ENCODE results near the gene TNFRSF13B.

DNA sequence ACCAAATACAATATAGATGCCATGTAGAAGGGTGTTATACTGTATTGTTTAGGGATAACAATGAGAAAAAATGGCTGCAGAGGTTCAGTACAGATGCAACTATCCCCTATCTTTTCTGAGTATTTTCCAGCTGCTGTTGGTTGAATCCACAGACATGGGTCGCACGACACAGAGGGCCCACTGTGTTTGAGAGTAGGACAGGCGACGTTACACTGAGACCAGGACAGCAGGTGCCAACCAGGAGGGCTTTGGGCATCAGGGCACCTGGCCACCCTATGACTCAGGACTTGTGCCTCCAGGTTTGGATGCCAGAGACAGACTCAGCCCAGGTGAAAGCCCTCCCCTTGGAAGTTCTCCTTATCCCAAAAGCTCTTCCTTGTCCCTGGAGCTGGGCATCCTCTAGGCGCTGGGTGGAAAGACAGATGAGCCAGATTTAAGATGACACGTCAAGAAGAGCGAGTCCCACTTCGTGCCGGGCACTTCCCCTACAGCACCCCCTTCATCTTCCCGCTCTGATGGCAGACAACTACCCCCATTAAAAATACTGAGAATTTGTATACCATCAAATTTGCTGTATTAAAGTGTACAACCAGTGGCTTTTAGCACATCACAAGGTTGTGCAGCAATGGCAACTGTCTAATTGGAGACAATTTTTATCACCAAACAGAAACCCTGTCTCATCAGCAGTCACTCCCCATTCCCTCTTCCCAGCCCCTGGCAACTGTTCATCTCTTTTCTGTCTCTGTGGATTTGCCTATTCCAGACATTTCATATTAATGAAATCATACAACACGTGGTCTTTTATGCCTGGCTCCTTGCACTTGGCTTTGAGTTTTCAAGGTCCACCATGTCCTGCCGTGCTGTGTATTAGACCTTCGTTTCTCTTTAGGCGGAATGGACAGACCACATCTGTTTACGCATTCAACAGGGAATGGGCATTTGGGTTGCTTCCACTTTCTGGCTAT, 30.6 kb downstream of the TNFRSF13B start:
- TF ChIP-seq POLR2AphosphoS5 (IDR thresholded peaks at IDR 0.05; ENCODE audit: borderline replicate concordance, low read depth, low read length) (no peak), EZH2 (IDR thresholded peaks at IDR 0.05) (no peak), FOXP2 (optimal IDR thresholded peaks at IDR 0.05; ENCODE audit: control extremely low read depth, extremely low read length, insufficient read depth) (no peak)
